ENCODE data around the gene TRIM65. TPM values are rescaled to one million over a fixed set of nuclear protein-coding genes. Genes with fewer than 3 reads are reported as not detected.
"Not testable (repeated sequence)": the region's sequence is repeated elsewhere in the genome, so short reads cannot be mapped to it uniquely, and the experiment has no call there.

Gene TRIM65
- total and polyA plus RNA-seq, 4 donors: 11.7 to 24.8 (median 18.1) TPM

DNA sequence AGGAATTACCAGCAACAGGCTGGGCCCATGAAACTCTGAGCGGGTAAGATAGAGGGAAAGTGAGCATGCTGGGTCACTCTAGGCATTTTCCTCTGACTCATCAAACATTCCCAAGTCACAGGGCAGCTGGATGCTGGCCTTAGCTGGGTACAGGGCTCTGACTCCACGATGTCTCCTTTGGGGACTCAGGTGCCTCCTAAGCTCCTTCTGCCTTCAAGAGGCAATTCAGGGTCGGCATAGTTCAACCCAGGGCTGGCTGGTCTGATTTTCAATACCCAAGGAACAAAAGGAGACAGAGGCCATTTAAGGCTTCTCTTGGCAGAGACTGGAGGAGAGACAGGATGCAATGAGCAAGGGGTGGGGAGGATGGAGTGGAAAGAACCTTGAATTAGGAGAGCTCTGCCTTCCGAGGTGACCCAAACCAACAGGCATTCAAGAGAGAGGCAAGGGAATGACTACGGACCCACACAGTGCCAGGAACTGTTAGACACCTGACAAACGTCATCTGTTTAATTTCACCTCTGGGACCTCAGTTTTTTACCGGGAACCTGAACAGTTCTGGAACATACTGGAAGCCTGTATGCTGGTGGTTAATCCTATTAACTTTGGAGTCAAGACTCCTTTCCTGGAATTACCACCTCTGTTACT lies 42.5 kb downstream of the TRIM65 start:
- Histone ChIP-seq H3K36me3 (ENCODE audit: control insufficient read depth, insufficient read depth, low read length) (peaks cover 32% of the 10 kb centered on the region), H3K27me3 (ENCODE audit: control insufficient read depth, insufficient read depth, low read length) (no peaks in the 10 kb centered on the region), H3K27ac (ENCODE audit: low read depth, low read length) (peak overlapping the region; percentile 78), H3K4me3 (ENCODE audit: low read depth, low read length) (peak overlapping the region; percentile 92), H3K9me3 (ENCODE audit: control insufficient read depth, insufficient read depth, low read length) (no peaks in the 10 kb centered on the region), H3K4me1 (ENCODE audit: control insufficient read depth, insufficient read depth, low read length) (peaks cover 52% of the 10 kb centered on the region)
- DNase-seq (ENCODE audit: low read depth in 4 of 6, low spot score in 6 of 6): no peak
- 38% methylated on average over 5 of the region's 7 CpGs for WGBS (ENCODE audit: insufficient coverage)

DNA sequence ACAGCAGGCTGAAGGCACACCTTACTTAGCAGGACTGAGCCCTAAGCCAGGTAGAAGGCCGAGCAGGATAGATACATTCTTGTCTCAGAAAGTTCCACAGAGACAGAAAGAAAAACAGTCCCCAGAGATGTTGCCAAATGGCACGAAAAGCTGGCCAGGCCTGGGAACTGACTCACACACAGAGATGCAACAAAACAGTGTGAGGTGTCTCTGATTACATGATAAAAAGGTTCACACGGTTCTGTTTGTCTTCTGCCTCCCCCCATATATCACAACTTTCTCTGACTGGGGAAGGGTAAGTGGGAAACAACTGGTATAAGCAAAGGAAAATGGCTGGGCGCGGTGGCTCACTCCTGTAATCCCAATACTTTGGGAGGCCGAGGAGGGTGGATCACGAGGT lies 43.3 kb downstream of the TRIM65 start:
- peaks cover 60% of the 10 kb centered on the region for H3K4me1 ChIP-seq (ENCODE audit: control insufficient read depth, insufficient read depth, low read length)
- H3K9me3 ChIP-seq (ENCODE audit: control insufficient read depth, insufficient read depth, low read length): no peaks in the 10 kb centered on the region
- H3K4me3 ChIP-seq (ENCODE audit: low read depth, low read length): no peak overlapping the region
- 88% methylated on average over 3 of the region's 7 CpGs for WGBS (ENCODE audit: insufficient coverage)
- no peak overlapping the region for H3K27ac ChIP-seq (ENCODE audit: low read depth, low read length)
- H3K27me3 ChIP-seq (ENCODE audit: control insufficient read depth, insufficient read depth, low read length): no peaks in the 10 kb centered on the region
- peaks cover 40% of the 10 kb centered on the region for H3K36me3 ChIP-seq (ENCODE audit: control insufficient read depth, insufficient read depth, low read length)
- no peak for DNase-seq (ENCODE audit: low read depth in 4 of 6, low spot score in 6 of 6)

DNA sequence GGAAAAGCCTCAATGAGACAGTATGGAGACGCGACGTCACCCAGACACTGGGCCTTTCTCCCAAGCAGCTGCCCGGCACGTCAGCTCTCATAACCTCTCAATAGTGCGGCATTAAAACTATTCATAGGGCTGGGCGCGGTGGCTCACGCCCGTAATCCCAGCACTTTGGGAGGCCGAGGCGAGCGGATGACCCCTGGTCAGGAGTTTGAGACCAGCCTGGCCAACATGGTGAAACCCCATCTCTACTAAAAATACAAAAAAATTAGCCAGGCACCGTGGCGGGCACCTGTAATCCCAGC lies 45.1 kb downstream of the TRIM65 start:
- H3K4me3 ChIP-seq (ENCODE audit: low read depth, low read length); H3K27me3 ChIP-seq (ENCODE audit: control insufficient read depth, insufficient read depth, low read length); H3K9me3 ChIP-seq (ENCODE audit: control insufficient read depth, insufficient read depth, low read length): not testable (repeated sequence)
- Histone ChIP-seq H3K27ac (ENCODE audit: low read depth, low read length) (peak overlapping the region; percentile 82), H3K4me1 (ENCODE audit: control insufficient read depth, insufficient read depth, low read length) (peaks cover 76% of the 10 kb centered on the region), H3K36me3 (ENCODE audit: control insufficient read depth, insufficient read depth, low read length) (peaks cover 57% of the 10 kb centered on the region)
- 56% methylated on average over 7 of the region's 15 CpGs for WGBS (ENCODE audit: insufficient coverage)
- DNase-seq (ENCODE audit: low read depth in 4 of 6, low spot score in 6 of 6): peak in 1 of 6 donors; percentile 44

DNA sequence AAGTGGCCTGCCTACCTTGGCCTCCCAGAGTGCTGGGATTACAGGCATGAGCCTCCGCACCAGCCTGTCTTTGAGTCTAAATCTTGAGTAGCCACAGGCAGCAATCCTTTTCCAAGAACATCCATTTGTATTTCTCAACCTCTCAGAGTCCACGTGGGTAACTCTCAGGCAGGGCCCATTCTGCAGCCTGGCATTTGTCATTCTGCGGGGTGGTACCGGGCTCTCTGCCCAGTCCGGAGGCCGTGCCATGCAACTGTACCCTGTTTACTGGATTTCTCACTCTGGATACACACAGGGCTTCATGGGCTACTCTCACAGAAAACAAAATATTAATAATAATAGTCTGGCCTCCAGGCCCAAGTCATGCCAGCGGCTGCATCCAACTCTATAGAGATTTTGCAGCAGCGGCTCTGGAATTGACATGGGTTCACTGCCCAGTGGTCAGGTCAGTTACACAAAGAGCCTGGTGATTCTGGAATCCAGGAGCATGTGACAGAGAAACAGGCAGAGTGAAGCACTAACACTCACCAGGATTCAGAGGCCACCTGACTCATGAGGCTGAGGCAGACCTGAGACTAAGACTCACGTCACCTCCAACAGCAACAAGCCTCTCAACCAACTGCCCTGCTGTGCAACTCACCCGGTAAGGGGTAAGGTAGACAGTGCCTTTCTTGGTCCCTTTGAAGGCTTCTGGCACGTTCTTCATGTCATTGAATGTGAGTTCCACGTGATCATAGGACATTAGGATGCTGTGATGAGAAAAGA lies 45.6 kb downstream of the TRIM65 start:
- DNase-seq (ENCODE audit: low read depth in 4 of 6, low spot score in 6 of 6): peak in 3 of 6 donors; percentile 51 to 78 (median 62)
- H3K36me3 ChIP-seq (ENCODE audit: control insufficient read depth, insufficient read depth, low read length): peaks cover 62% of the 10 kb centered on the region
- H3K27me3 ChIP-seq (ENCODE audit: control insufficient read depth, insufficient read depth, low read length): no peaks in the 10 kb centered on the region
- no peaks in the 10 kb centered on the region for H3K9me3 ChIP-seq (ENCODE audit: control insufficient read depth, insufficient read depth, low read length)
- no peak overlapping the region for H3K4me3 ChIP-seq (ENCODE audit: low read depth, low read length)
- WGBS (ENCODE audit: insufficient coverage): 43% methylated on average over 12 of the region's 12 CpGs
- H3K4me1 ChIP-seq (ENCODE audit: control insufficient read depth, insufficient read depth, low read length): peaks cover 77% of the 10 kb centered on the region
- peak overlapping the region; percentile 82 for H3K27ac ChIP-seq (ENCODE audit: low read depth, low read length)

DNA sequence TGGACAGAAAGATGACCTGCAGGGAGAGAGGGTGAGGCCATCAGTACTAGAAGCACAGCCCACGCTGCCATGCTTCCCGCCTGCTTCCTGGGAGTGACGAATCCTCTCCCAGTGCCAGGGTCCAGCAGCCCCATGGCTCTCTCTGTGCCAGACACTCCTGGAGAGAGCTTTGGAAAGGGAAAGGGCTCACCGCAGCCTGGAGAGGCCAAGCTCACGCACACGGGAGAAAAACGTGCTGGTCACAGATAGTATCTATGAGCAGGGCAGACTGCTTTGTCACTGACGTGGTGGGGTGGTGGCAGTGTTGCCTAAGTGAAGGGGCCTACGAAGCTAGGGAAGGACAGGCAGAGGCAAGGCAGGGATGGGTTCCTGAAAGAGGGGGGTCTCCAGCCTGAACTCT lies 47.0 kb downstream of the TRIM65 start:
- 50% methylated on average over 9 of the region's 9 CpGs for WGBS (ENCODE audit: insufficient coverage)
- Histone ChIP-seq H3K4me1 (ENCODE audit: control insufficient read depth, insufficient read depth, low read length) (peaks cover 88% of the 10 kb centered on the region), H3K9me3 (ENCODE audit: control insufficient read depth, insufficient read depth, low read length) (no peaks in the 10 kb centered on the region), H3K36me3 (ENCODE audit: control insufficient read depth, insufficient read depth, low read length) (peaks cover 76% of the 10 kb centered on the region), H3K27me3 (ENCODE audit: control insufficient read depth, insufficient read depth, low read length) (no peaks in the 10 kb centered on the region), H3K27ac (ENCODE audit: low read depth, low read length) (peak overlapping the region; percentile 87), H3K4me3 (ENCODE audit: low read depth, low read length) (no peak overlapping the region)
- DNase-seq (ENCODE audit: low read depth in 4 of 6, low spot score in 6 of 6): no peak

DNA sequence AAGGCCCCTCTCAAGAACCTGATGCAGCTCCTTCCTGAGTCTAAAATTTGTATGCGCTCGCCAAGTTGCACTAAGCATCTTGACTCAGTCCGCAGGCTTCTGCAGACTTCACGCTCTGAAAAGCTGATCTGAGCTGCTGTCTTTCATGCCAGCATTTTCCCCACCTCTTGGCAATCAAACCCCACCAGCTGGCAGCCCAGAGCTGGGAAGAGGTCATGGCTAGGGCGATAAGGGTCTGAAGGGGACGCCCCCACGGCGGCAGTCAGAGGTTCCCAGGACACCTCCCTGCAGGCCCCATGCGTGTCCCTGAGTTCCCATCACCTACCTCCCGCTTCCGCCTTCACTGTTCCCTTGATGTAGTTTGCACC lies 47.5 kb downstream of the TRIM65 start:
- Histone ChIP-seq H3K4me1 (ENCODE audit: control insufficient read depth, insufficient read depth, low read length) (peaks cover 91% of the 10 kb centered on the region), H3K36me3 (ENCODE audit: control insufficient read depth, insufficient read depth, low read length) (peaks cover 77% of the 10 kb centered on the region), H3K4me3 (ENCODE audit: low read depth, low read length) (no peak overlapping the region), H3K27ac (ENCODE audit: low read depth, low read length) (peak overlapping the region; percentile 87), H3K9me3 (ENCODE audit: control insufficient read depth, insufficient read depth, low read length) (no peaks in the 10 kb centered on the region), H3K27me3 (ENCODE audit: control insufficient read depth, insufficient read depth, low read length) (no peaks in the 10 kb centered on the region)
- 46% methylated on average over 11 of the region's 11 CpGs for WGBS (ENCODE audit: insufficient coverage)
- DNase-seq (ENCODE audit: low read depth in 4 of 6, low spot score in 6 of 6): no peak

DNA sequence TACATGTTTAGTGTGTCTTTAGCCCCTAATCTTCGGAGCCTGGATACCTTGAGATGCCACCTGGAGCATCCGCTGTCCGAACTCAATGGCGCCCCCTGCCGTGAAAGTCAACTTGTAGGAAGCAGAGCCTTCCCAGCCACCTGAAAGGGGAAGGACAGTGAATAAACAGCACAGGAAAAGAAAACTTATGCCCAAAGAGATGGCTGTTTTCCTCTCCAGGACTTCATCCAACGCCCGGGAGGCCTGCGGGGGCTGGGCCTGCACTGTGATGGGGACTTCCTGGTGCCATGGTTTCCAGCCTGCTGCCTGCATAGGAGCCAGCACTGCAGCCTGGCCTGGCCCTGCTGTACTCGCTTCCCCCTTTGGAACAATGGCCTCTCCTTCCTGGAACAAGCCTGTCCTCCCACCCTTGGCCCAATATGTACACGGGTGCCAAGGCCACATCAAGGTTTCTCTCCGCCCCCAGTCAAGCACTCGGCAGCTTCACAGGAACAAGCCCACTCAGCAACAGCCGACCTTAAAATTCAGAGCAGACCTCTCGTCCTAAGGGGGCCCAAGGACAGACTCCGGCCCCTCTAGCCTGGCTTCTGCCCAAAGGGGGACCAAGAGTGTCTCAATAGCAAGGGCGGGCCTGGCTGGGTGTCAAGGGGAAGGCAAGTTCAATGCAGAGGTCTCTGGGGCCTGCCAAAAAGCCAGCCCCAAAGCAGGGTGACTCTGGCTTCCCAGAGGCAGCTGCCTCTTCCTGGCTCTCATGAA lies 48.0 kb downstream of the TRIM65 start:
- Histone ChIP-seq H3K4me1 (ENCODE audit: control insufficient read depth, insufficient read depth, low read length) (peaks cover 86% of the 10 kb centered on the region), H3K4me3 (ENCODE audit: low read depth, low read length) (no peak overlapping the region), H3K9me3 (ENCODE audit: control insufficient read depth, insufficient read depth, low read length) (no peaks in the 10 kb centered on the region), H3K27me3 (ENCODE audit: control insufficient read depth, insufficient read depth, low read length) (no peaks in the 10 kb centered on the region), H3K36me3 (ENCODE audit: control insufficient read depth, insufficient read depth, low read length) (peaks cover 81% of the 10 kb centered on the region), H3K27ac (ENCODE audit: low read depth, low read length) (peak overlapping the region; percentile 87)
- peak in 5 of 6 donors; percentile 74 to 93 (median 78) for DNase-seq (ENCODE audit: low read depth in 4 of 6, low spot score in 6 of 6)
- 27% methylated on average over 15 of the region's 16 CpGs for WGBS (ENCODE audit: insufficient coverage)

DNA sequence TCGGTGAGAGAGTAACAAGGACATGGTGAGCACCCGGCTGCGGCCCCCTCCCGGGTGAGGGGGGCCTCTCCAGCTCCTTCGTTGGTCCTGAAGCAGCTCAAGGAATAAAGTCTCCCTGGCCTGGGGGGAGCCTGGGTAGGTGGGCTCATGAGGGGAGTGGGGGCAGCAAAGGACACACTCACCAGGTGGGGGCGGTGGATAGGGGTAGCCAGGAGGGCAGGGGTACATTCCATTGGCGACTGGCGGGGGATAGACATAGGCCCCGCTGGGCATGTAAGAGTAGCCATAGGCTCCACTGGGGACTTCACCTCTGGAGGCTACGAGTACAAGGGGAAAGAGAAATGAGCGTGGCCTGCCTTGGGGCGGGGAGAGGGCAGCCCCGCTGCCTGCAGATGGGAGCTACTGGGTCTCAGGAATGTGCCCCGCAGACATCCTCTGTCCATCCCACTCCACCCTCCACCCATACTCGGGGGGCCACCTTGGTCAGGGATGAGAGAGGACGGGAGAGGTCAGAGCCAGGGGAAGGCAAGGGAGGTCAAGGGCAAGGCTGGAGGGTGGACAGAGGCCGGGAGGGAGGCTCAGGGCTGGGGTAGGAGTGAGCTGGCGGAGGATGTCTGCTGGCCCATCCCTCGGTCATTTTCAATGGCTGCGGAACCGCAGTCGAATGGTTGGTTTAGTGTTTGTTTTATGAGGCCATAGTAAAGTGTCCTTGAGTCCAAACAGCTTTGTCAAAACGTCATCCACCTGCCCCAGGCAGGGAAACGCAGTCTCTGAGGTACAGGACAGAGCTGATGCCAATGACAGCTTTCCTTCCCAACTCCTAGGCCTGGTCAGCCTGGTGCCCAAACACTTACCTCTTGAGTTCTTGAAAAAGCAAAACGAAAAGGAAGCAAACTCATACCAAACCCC lies 48.9 kb downstream of the TRIM65 start:
- H3K4me1 ChIP-seq (ENCODE audit: control insufficient read depth, insufficient read depth, low read length): peaks cover 80% of the 10 kb centered on the region
- WGBS (ENCODE audit: insufficient coverage): 85% methylated on average over 15 of the region's 25 CpGs

More for the DNA sequence above, 48.9 kb downstream of the TRIM65 start:
- Histone ChIP-seq H3K27me3 (ENCODE audit: control insufficient read depth, insufficient read depth, low read length) (no peaks in the 10 kb centered on the region), H3K9me3 (ENCODE audit: control insufficient read depth, insufficient read depth, low read length) (no peaks in the 10 kb centered on the region), H3K36me3 (ENCODE audit: control insufficient read depth, insufficient read depth, low read length) (peaks cover 88% of the 10 kb centered on the region), H3K27ac (ENCODE audit: low read depth, low read length) (peak overlapping the region; percentile 87), H3K4me3 (ENCODE audit: low read depth, low read length) (no peak overlapping the region)
- no peak for DNase-seq (ENCODE audit: low read depth in 4 of 6, low spot score in 6 of 6)
